ENCODE measurements around the gene KIF16B. TPM values are rescaled to one million over a fixed set of nuclear protein-coding genes. Genes with fewer than 3 reads are reported as not detected.

The KIF16B gene
- total and polyA plus RNA-seq, 2 donors (not counting 3 experiments of a cell fraction or from before 2014, with no cell fraction given), result 2.9 to 8.8 TPM

- H3K9ac ChIP-seq (replicated peaks; ENCODE audit: extremely low read depth, insufficient read depth, low read length), result no peak overlapping the region
- no peaks in the 10 kb centered on the region for H3K9me3 ChIP-seq (replicated peaks; ENCODE audit: control insufficient read depth, insufficient read depth, low read length)
- H3K27me3 ChIP-seq (ENCODE audit: control insufficient read depth in 2 of 2, insufficient read depth in 2 of 2, low read length in 2 of 2), result no peaks in the 10 kb centered on the region
- H3K36me3 ChIP-seq (ENCODE audit: control insufficient read depth in 2 of 2, extremely low read depth in 1 of 2, insufficient read depth in 2 of 2, low read length in 2 of 2), result no peaks in the 10 kb centered on the region
- no peaks in the 10 kb centered on the region for H3K9me1 ChIP-seq (replicated peaks; ENCODE audit: control insufficient read depth, extremely low read depth, insufficient read depth, low read length)
- POLR2A ChIA-PET, result no interaction called here
- H3K4me1 ChIP-seq (ENCODE audit: control insufficient read depth, extremely low read depth, insufficient read depth, low read length), result no peaks in the 10 kb centered on the region
- TF ChIP-seq GATA2 (IDR thresholded peaks at IDR 0.05; ENCODE audit: insufficient read depth, insufficient read length, low read depth, low read length), result no peak
- TF ChIP-seq FOS (IDR thresholded peaks at IDR 0.05; ENCODE audit: borderline replicate concordance, insufficient read depth, low read length), result no peak
- TF ChIP-seq POLR2A (IDR thresholded peaks at IDR 0.05; ENCODE audit: low read depth, low read length), result no peak
- TF ChIP-seq JUN (IDR thresholded peaks at IDR 0.05; ENCODE audit: borderline replicate concordance, insufficient read depth, insufficient read length, low read depth), result no peak
- no peak for TF ChIP-seq CTCF (IDR thresholded peaks at IDR 0.05; ENCODE audit: extremely low read depth in 1 of 2, insufficient read depth in 1 of 2, low read depth in 1 of 2, low read length in 2 of 2)
- TF ChIP-seq POLR2AphosphoS5 (IDR thresholded peaks at IDR 0.05; ENCODE audit: insufficient read depth, low read depth, low read length), result no peak
- H3K4me2 ChIP-seq (ENCODE audit: insufficient read depth, low read length), result no peak overlapping the region
- no peak overlapping the region for H3K27ac ChIP-seq (ENCODE audit: insufficient read depth, low read depth, low read length)
- DNase-seq (ENCODE audit: low read depth, low spot score) (no peak), FAIRE-seq (no peak)
- intact Hi-C loops (cut with micrococcal nuclease) (no loop called here), dilution Hi-C loops (cut with MboI; ENCODE audit: extremely low pct_ligation_motif_present, low sequenced_read_pairs) (no loop called here)
- no peaks in the 10 kb centered on the region for H3K79me2 ChIP-seq (ENCODE audit: control insufficient read depth, insufficient read depth, low read length)
- H3K4me3 ChIP-seq (replicated peaks in 1 of 3; ENCODE audit: insufficient read depth in 1 of 3, low read depth in 1 of 3, low read length in 3 of 3), result no peak overlapping the region
- no TSS peak for BruUV-seq (replicated peaks)
- H4K20me1 ChIP-seq (replicated peaks; ENCODE audit: control insufficient read depth, extremely low read depth, insufficient read depth, low read length), result no peaks in the 10 kb centered on the region
- CTCF ChIA-PET, result no interaction called here
- no peak overlapping the region for H2AFZ ChIP-seq (ENCODE audit: low read depth, low read length)
These were observed 43.0 kb downstream of the KIF16B start for GRCh38 chr20:16530201-16530681.

GRCh38 chr20:16528078-16528477 is 45.2 kb downstream of the KIF16B start:
- BruUV-seq (replicated peaks), result no TSS peak
- no peaks in the 10 kb centered on the region for H3K27me3 ChIP-seq (ENCODE audit: control insufficient read depth in 2 of 2, insufficient read depth in 2 of 2, low read length in 2 of 2)
- no peaks in the 10 kb centered on the region for H3K36me3 ChIP-seq (ENCODE audit: control insufficient read depth in 2 of 2, extremely low read depth in 1 of 2, insufficient read depth in 2 of 2, low read length in 2 of 2)
- no peak overlapping the region for H3K4me2 ChIP-seq (ENCODE audit: insufficient read depth, low read length)
- POLR2A ChIA-PET, result no interaction called here
- intact Hi-C loops (cut with micrococcal nuclease), result no loop called here
- no peak overlapping the region for H2AFZ ChIP-seq (ENCODE audit: low read depth, low read length)
- FAIRE-seq (no peak), DNase-seq (ENCODE audit: low read depth, low spot score) (no peak)
- H3K9ac ChIP-seq (replicated peaks; ENCODE audit: extremely low read depth, insufficient read depth, low read length), result no peak overlapping the region
- CTCF ChIA-PET, result interaction anchor here (1.3 kb wide), 1 partner anchor 10 kb away, joined by 4 read pairs; no protein-coding TSS in a partner anchor
- dilution Hi-C loops (cut with MboI; ENCODE audit: extremely low pct_ligation_motif_present, low sequenced_read_pairs), result no loop called here
- no peaks in the 10 kb centered on the region for H3K9me1 ChIP-seq (replicated peaks; ENCODE audit: control insufficient read depth, extremely low read depth, insufficient read depth, low read length)
- no peaks in the 10 kb centered on the region for H4K20me1 ChIP-seq (replicated peaks; ENCODE audit: control insufficient read depth, extremely low read depth, insufficient read depth, low read length)
- H3K79me2 ChIP-seq (ENCODE audit: control insufficient read depth, insufficient read depth, low read length), result no peaks in the 10 kb centered on the region
- TF ChIP-seq CTCF (IDR thresholded peaks at IDR 0.05; ENCODE audit: extremely low read depth in 1 of 2, insufficient read depth in 1 of 2, low read depth in 1 of 2, low read length in 2 of 2), result no peak
- TF ChIP-seq POLR2AphosphoS5 (IDR thresholded peaks at IDR 0.05; ENCODE audit: insufficient read depth, low read depth, low read length), result no peak
- H3K9me3 ChIP-seq (replicated peaks; ENCODE audit: control insufficient read depth, insufficient read depth, low read length), result no peaks in the 10 kb centered on the region
- H3K4me3 ChIP-seq (replicated peaks in 1 of 3; ENCODE audit: insufficient read depth in 1 of 3, low read depth in 1 of 3, low read length in 3 of 3), result no peak overlapping the region
- H3K4me1 ChIP-seq (ENCODE audit: control insufficient read depth, extremely low read depth, insufficient read depth, low read length), result no peaks in the 10 kb centered on the region
- no peak overlapping the region for H3K27ac ChIP-seq (ENCODE audit: insufficient read depth, low read depth, low read length)
